Right atrium auricular region (tissue), 2 donors: ENCODE results near the gene PRMT2. TPM values are rescaled to one million over a fixed set of nuclear protein-coding genes. Genes with fewer than 3 reads are reported as not detected.
"Not testable (repeated sequence)": the region's sequence is repeated elsewhere in the genome, so short reads cannot be mapped to it uniquely, and the experiment has no call there.

Experiments used
- DNase-seq: peaks from one replicate; pipeline ENCODE4 v3.0.0-alpha.2; 2019; ENCODE audit warnings: low spot score
- H3K27ac ChIP-seq, 2 donors: fragments of 200-600 bp; sonication (generic); 1 replicate in 1 of 2; 2 replicates in 1 of 2; pipeline ENCODE4 v1.5.1; 2016 to 2019
- H3K27me3 ChIP-seq, 2 donors: fragments of 200-600 bp; sonication (generic); one replicate each; pipeline versions ENCODE4 v1.5.1 to v1.6.0; 2017 to 2019
- H3K36me3 ChIP-seq: fragments of 200-600 bp; sonication (generic); one replicate; pipeline ENCODE4 v1.5.1; 2016
- H3K4me1 ChIP-seq, 2 donors: fragments of 200-600 bp; sonication (generic); one replicate each; pipeline versions ENCODE4 v1.5.1 to v1.6.0; 2017 to 2019
- H3K4me3 ChIP-seq, 2 donors: fragments of 200-600 bp; sonication (generic); 1 replicate in 1 of 2; 2 replicates in 1 of 2; pipeline ENCODE4 v1.5.1; 2017 to 2019; ENCODE audit warnings: mild to moderate bottlenecking in 1 of 2, moderate library complexity in 1 of 2
- H3K9me3 ChIP-seq, 2 donors: fragments of 200-600 bp; sonication (generic); one replicate each; pipeline ENCODE4 v1.5.1; 2019
- CTCF ChIP-seq, 2 donors: fragments of 200-600 bp; sonication (generic); IDR thresholded peaks; one replicate each; pipeline ENCODE4 v1.5.1; 2019; ENCODE audit warnings: antibody characterized with exemption in 2 of 2
- total RNA-seq, 2 donors: library from RNA; depleted of rRNA; stranded (reverse); fragments of >200 nt; gene quantifications; one replicate each; pipeline ENCODE4 v1.1.0, GENCODE V29; 2016

The PRMT2 gene
- total RNA-seq, 2 donors from 2014 or later = 36.7 to 60.5 TPM

GRCh38 chr21:46628868-46629267, 6.6 kb upstream of the PRMT2 start:
- no peak for DNase-seq
- no peak overlapping the region for H3K27ac ChIP-seq
- H3K9me3 ChIP-seq = peaks cover 0 to 20% of the 10 kb centered on the region in 2 donors
- no peaks in the 10 kb centered on the region for H3K27me3 ChIP-seq
- no peaks in the 10 kb centered on the region for H3K36me3 ChIP-seq
- no peaks in the 10 kb centered on the region for H3K4me1 ChIP-seq
- TF ChIP-seq CTCF (IDR thresholded peaks at IDR 0.05) = no peak
- H3K4me3 ChIP-seq = no peak overlapping the region

GRCh38 chr21:46630915-46631314, 4.6 kb upstream of the PRMT2 start:
- not testable (repeated sequence) for H3K4me1 ChIP-seq, H3K27ac ChIP-seq, H3K9me3 ChIP-seq, DNase-seq, H3K36me3 ChIP-seq, H3K4me3 ChIP-seq, H3K27me3 ChIP-seq

- H3K4me3 ChIP-seq = no peak overlapping the region
- TF ChIP-seq CTCF (IDR thresholded peaks at IDR 0.05) = no peak
- H3K27ac ChIP-seq = no peak overlapping the region
- no peaks in the 10 kb centered on the region for H3K27me3 ChIP-seq
- no peaks in the 10 kb centered on the region for H3K36me3 ChIP-seq
- no peak for DNase-seq
- peaks cover 0 to 33% of the 10 kb centered on the region in 2 donors for H3K4me1 ChIP-seq
- H3K9me3 ChIP-seq = no peaks in the 10 kb centered on the region
These were observed 1.9 kb upstream of the PRMT2 start for GRCh38 chr21:46633566-46633965.

- DNase-seq = no peak
- peak overlapping the region; percentile 96 to 99 for H3K27ac ChIP-seq
- H3K27me3 ChIP-seq = no peaks in the 10 kb centered on the region
- peaks cover 0 to 42% of the 10 kb centered on the region in 2 donors for H3K4me1 ChIP-seq
- TF ChIP-seq CTCF (IDR thresholded peaks at IDR 0.05) = no peak
- H3K36me3 ChIP-seq = no peaks in the 10 kb centered on the region
- H3K4me3 ChIP-seq = peak overlapping the region in 1 of 2 donors; percentile 92
- H3K9me3 ChIP-seq = no peaks in the 10 kb centered on the region
These were observed 1.0 kb upstream of the PRMT2 start for GRCh38 chr21:46634427-46634826.

GRCh38 chr21:46634966-46635323, 529 bp upstream of the PRMT2 start:
- peak overlapping the region; percentile 96 to 99 for H3K27ac ChIP-seq
- H3K27me3 ChIP-seq = no peaks in the 10 kb centered on the region
- TF ChIP-seq CTCF (IDR thresholded peaks at IDR 0.05) = peak in 1 of 2 donors; percentile 56
- peaks cover 0 to 47% of the 10 kb centered on the region in 2 donors for H3K4me1 ChIP-seq
- no peaks in the 10 kb centered on the region for H3K9me3 ChIP-seq
- H3K36me3 ChIP-seq = no peaks in the 10 kb centered on the region
- peak overlapping the region; percentile 84 to 92 for H3K4me3 ChIP-seq
- peak; percentile 80 for DNase-seq

GRCh38 chr21:46636181-46636512, 673 bp downstream of the PRMT2 start:
- TF ChIP-seq CTCF (IDR thresholded peaks at IDR 0.05) = no peak
- Histone ChIP-seq H3K36me3 (peaks cover under 1% of the 10 kb centered on the region), H3K9me3 (no peaks in the 10 kb centered on the region), H3K4me1 (peaks cover 0 to 48% of the 10 kb centered on the region in 2 donors), H3K4me3 (peak overlapping the region; percentile 84 to 92), H3K27ac (peak overlapping the region; percentile 96 to 99), H3K27me3 (no peaks in the 10 kb centered on the region)
- no peak for DNase-seq
